ENCODE measurements around the gene TRERF1.

Gene TRERF1

GRCh38 chr6:42185597-42185996, 266.1 kb downstream of the TRERF1 start:
- H3K4me3 ChIP-seq (ENCODE audit: low read depth, low read length): no peak overlapping the region
- TF ChIP-seq CTCF (IDR thresholded peaks at IDR 0.05; ENCODE audit: insufficient read depth, low read depth, low read length, missing control alignments): no peak
- DNase-seq (ENCODE audit: low read depth): no peak

GRCh38 chr6:42184475-42184874, 267.3 kb downstream of the TRERF1 start:
- no peak for DNase-seq (ENCODE audit: low read depth)
- TF ChIP-seq CTCF (IDR thresholded peaks at IDR 0.05; ENCODE audit: insufficient read depth, low read depth, low read length, missing control alignments): no peak
- H3K4me3 ChIP-seq (ENCODE audit: low read depth, low read length): no peak overlapping the region

GRCh38 chr6:42182101-42182500, 269.6 kb downstream of the TRERF1 start:
- DNase-seq (ENCODE audit: low read depth): no peak
- no peak overlapping the region for H3K4me3 ChIP-seq (ENCODE audit: low read depth, low read length)
- no peak for TF ChIP-seq CTCF (IDR thresholded peaks at IDR 0.05; ENCODE audit: insufficient read depth, low read depth, low read length, missing control alignments)

- no peak for DNase-seq (ENCODE audit: low read depth)
- no peak for TF ChIP-seq CTCF (IDR thresholded peaks at IDR 0.05; ENCODE audit: insufficient read depth, low read depth, low read length, missing control alignments)
- H3K4me3 ChIP-seq (ENCODE audit: low read depth, low read length): no peak overlapping the region
Measured at GRCh38 chr6:42179945-42180313, 271.8 kb downstream of the TRERF1 start.

GRCh38 chr6:42179261-42179944, 272.3 kb downstream of the TRERF1 start:
- no peak overlapping the region for H3K4me3 ChIP-seq (ENCODE audit: low read depth, low read length)
- no peak for TF ChIP-seq CTCF (IDR thresholded peaks at IDR 0.05; ENCODE audit: insufficient read depth, low read depth, low read length, missing control alignments)
- DNase-seq (ENCODE audit: low read depth): no peak

GRCh38 chr6:42177514-42178364, 274.0 kb downstream of the TRERF1 start:
- TF ChIP-seq CTCF (IDR thresholded peaks at IDR 0.05; ENCODE audit: insufficient read depth, low read depth, low read length, missing control alignments): no peak
- no peak for DNase-seq (ENCODE audit: low read depth)
- H3K4me3 ChIP-seq (ENCODE audit: low read depth, low read length): no peak overlapping the region
